Stimulated activated naive CD8-positive, alpha-beta T cell treated with anti-CD3 and anti-CD28 coated beads, Interleukin-15, Interleukin-2, amounts not matched to agents 100 ng/mL and 50 ng/mL, for 24 hours (primary cell): Measurements from ENCODE around the gene NUPR1.
"Not testable (repeated sequence)": the region's sequence is repeated elsewhere in the genome, so short reads cannot be mapped to it uniquely, and the experiment has no call there.

Experiments
- H3K27ac Mint-ChIP-seq: one replicate; pipeline ENCODE4 v1.8.0; 2021; ENCODE audit warnings: mild to moderate bottlenecking, mixed read lengths
- H3K27me3 Mint-ChIP-seq: one replicate; pipeline ENCODE4 v1.8.0; 2021; ENCODE audit warnings: mixed read lengths
- H3K36me3 Mint-ChIP-seq: one replicate; pipeline ENCODE4 v1.8.0; 2021; ENCODE audit warnings: low read depth, mixed read lengths
- H3K4me1 Mint-ChIP-seq: one replicate; pipeline ENCODE4 v1.8.0; 2021; ENCODE audit warnings: low read depth, mixed read lengths
- H3K4me3 Mint-ChIP-seq: one replicate; pipeline ENCODE4 v1.8.0; 2021; ENCODE audit warnings: mild to moderate bottlenecking, mixed read lengths
- H3K9me3 Mint-ChIP-seq: one replicate; pipeline ENCODE4 v1.8.0; 2021; ENCODE audit warnings: mixed read lengths

The NUPR1 gene

DNA sequence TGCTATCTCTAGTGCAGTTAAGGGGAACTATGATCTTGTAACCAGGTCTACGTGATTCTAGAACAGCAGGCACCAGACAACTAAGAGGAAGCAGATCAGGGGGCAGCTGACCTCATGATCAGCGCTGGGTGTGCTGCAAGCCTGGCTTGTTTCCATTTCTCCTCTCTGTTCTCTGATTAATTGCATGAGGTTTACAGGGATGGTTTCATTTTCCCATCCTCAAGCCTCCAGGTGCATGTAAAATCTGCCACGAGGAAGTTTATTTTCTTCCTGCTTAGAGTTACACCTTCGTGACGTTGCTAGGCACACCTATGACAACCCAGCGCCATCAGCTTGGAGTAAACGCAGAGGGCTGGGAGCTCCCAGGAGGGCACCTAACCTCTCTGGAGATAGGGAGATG lies 4.3 kb upstream of the NUPR1 start:
- Mint-ChIP-seq H3K27ac (no peak overlapping the region), H3K27me3 (no peaks in the 10 kb centered on the region), H3K9me3 (no peaks in the 10 kb centered on the region), H3K4me3 (no peak overlapping the region), H3K36me3 (no peaks in the 10 kb centered on the region), H3K4me1 (no peaks in the 10 kb centered on the region)

GRCh38 chr16:28542646-28543045 lies 3.9 kb upstream of the NUPR1 start:
- no peak overlapping the region for H3K4me3 Mint-ChIP-seq
- no peaks in the 10 kb centered on the region for H3K36me3 Mint-ChIP-seq
- H3K9me3 Mint-ChIP-seq: no peaks in the 10 kb centered on the region
- H3K27me3 Mint-ChIP-seq: no peaks in the 10 kb centered on the region
- no peaks in the 10 kb centered on the region for H3K4me1 Mint-ChIP-seq
- no peak overlapping the region for H3K27ac Mint-ChIP-seq

DNA sequence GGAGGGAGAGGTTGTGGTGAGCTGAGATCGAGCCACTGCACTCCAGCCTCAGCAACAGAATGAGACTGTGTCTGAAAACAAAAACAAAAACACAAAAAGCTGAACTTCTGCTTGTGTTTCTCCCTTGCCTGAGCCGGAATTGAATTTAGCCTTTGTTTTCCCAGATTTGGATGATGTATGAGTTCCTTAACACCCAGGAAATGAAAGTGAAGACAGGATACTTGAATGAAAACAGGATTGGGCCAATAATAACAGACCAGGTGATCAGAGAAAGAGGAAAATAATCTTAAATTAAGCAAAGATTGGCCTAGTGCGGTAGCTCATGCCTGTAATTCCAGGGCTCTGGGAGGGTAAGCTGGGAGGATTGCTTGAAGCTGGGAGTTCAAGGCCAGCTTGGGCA lies 1.6 kb upstream of the NUPR1 start:
- no peak overlapping the region for H3K27ac Mint-ChIP-seq
- no peaks in the 10 kb centered on the region for H3K9me3 Mint-ChIP-seq
- H3K27me3 Mint-ChIP-seq: no peaks in the 10 kb centered on the region
- no peak overlapping the region for H3K4me3 Mint-ChIP-seq
- H3K36me3 Mint-ChIP-seq: no peaks in the 10 kb centered on the region
- H3K4me1 Mint-ChIP-seq: peaks cover 4% of the 10 kb centered on the region

DNA sequence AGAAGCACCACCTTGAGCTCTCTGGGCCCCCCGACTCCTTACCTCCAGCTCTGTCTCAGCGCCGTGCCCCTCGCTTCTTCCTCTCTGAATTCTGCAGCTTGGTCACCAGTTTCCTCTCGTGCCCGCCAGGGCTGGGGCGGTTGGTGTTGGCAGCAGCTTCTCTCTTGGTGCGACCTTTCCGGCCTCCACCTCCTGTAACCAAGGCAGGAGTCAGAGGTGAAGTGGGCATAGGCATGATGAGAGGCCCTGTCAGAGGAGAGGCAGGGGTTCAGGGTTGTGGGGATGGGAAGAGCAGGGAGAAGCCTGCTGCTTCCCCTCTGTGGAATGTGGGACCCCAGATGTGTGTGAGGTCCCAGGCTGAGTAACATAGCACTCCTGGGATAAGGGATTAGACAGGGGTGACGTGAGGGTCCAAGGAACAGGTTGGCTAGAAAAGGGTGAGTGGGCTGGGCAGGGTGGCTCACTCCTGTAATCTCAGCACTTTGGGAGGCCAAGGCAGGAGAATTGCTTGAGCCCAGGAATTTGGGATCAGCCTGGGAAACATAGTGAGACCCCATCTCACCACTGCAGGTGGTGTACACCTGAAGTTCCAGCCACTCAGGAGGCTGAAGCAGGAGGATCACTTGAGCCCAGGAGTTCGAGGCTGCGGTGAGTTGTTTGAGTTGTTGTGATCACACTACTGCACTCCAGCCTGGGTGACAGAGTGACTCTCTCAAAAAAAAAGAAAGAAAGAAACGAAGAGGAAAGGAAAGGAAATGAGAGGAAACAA lies 626 bp downstream of the NUPR1 start:
- no peak overlapping the region for H3K4me3 Mint-ChIP-seq
- H3K27ac Mint-ChIP-seq: no peak overlapping the region
- H3K36me3 Mint-ChIP-seq: no peaks in the 10 kb centered on the region
- no peaks in the 10 kb centered on the region for H3K9me3 Mint-ChIP-seq
- peaks cover 22% of the 10 kb centered on the region for H3K4me1 Mint-ChIP-seq
- H3K27me3 Mint-ChIP-seq: no peaks in the 10 kb centered on the region

DNA sequence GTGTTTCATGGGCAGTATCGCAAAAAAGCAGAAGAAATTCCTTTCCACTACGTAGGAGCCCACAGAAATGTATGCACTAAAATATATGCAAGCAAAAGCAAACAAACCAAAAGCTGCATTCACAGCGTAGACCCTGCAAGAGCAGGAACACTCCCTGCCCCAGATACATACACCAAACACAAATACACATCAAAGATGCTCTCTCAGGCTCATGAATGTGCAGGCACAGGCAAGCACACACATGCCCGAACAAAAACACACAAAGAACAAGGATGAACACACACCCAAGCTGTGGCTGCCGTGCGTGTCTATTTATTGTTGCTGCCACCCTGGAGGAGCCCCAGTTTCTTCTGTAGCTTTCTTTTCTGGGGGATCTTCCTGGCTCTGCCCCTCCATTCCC lies 1.7 kb downstream of the NUPR1 start:
- Mint-ChIP-seq H3K9me3 (no peaks in the 10 kb centered on the region), H3K27me3 (no peaks in the 10 kb centered on the region), H3K4me1 (peaks cover 22% of the 10 kb centered on the region), H3K27ac (no peak overlapping the region), H3K4me3 (no peak overlapping the region), H3K36me3 (no peaks in the 10 kb centered on the region)

DNA sequence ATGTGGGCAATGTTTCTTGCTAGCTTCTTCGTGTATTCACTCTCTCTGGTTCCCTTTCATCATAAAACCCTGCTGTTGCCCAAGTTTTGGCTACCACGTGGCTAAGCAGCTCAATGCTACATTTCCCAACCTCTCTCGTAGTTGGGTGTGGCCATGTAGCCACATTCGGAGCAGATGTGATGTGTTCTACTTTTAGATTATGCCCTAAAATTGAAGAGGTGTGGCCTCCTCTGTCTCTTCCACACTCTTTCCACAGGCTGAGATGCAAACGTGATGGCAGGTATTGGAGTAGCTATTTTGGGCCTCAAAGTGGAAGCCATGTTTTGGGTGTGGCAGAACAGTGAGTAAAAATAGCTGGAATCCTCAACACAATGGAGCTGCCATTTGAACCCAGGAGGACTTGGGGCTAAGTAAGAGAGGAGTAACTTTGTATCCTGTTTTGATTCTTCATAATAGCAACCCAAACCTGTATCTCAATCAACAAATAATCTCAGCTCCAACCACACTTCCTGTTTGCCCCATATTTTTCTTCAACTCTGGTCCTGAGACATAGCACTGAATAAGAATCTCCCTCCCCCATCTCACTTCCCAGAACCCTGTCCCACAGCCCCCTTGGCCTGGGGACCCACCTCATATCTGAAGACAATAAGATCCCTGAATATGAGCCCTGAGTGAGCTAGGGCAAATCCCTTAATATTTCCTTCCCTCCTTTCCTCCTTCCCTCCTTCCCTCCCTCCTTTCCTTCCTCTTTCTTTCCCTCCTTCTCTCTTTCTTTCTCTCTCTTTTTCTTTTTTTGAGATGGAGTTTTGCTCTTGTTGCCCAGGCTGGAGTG lies 4.0 kb downstream of the NUPR1 start:
- Mint-ChIP-seq H3K9me3 (no peaks in the 10 kb centered on the region), H3K4me1 (peaks cover 22% of the 10 kb centered on the region), H3K4me3 (no peak overlapping the region), H3K36me3 (no peaks in the 10 kb centered on the region), H3K27me3 (no peaks in the 10 kb centered on the region), H3K27ac (peak overlapping the region; percentile 7)

DNA sequence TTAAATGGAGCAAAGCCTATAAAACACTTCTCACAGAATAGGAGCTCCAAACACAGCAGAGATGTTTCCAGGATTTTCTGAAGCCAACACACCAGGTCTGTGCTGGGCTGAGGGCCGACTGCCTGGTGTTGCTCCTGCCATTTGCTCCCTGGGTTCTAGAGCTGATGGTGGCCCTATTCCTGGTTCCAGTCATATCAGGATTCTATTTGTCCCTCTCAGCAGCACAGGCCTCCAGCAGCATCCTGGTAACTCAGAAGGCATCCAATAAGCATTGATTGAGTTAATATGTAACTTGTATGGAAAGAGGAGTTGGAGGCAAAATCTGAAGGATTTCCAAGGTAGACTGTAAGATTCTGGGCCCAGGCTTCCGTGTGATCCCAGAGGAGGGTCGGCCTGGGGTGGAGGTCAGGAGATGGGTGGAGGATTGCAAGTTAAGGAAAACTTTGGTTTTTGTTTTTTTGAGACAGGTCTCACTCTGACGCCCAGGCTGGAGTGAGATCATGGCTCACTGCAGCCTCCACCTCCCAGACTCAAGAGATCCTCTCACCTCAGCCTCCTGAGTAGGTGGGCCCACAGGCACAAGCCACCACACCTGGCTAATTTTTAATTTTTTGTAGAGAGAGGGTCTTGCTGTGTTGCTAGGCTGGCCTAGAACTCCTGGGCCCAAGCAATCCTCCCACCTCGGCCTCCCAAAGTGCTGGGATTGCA lies 5.7 kb downstream of the NUPR1 start:
- Mint-ChIP-seq H3K27me3 (no peaks in the 10 kb centered on the region), H3K36me3 (no peaks in the 10 kb centered on the region), H3K27ac (no peak overlapping the region), H3K4me1 (peaks cover 22% of the 10 kb centered on the region), H3K9me3 (no peaks in the 10 kb centered on the region), H3K4me3 (no peak overlapping the region)

DNA sequence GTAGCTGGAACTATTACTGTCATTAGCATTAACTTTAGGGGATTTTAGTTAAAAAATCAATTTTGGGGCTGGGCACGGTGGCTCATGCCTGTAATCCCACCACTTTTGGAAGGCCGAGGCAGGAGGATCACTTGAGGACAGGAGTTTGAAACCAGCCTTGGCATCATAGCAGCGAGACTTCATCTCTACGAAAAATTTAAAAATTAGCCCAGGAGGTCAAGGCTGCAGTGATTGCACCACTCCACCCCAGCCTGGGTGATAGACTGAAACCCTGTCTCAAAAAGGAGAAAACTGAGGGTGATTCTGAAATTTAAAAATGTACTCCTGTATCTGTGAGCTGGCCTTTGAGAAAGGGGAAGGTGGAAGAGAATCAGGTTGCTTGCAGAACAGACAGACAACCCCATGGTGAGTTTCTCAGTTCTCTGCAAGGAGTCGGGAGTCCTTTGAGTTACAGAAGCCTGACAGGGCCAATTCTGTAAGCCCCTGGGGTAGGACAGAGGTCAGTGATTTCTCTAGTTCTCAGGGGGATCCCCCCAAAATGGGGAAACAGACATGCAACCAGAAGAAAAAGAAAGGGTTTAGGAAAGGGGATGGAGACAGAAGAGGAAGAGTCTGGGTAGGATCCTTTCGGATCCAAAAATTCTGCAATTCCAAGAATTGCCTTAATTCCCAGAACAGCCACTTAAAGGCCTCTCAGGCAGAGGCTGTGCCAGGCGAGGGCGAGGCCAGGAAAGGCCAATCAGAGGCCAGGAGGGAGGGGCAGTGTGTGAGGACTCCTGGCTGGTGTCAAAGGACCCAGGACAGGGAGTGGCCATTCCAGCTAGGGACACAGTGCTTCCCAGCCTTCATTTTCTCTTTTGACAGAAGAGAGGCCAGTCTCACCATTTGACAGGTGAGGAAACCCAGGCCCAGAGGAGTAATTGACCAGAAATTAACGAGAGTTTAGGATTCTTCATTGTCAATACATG lies 6.7 kb downstream of the NUPR1 start:
- no peaks in the 10 kb centered on the region for H3K9me3 Mint-ChIP-seq
- no peaks in the 10 kb centered on the region for H3K36me3 Mint-ChIP-seq
- H3K27ac Mint-ChIP-seq: no peak overlapping the region
- peaks cover 22% of the 10 kb centered on the region for H3K4me1 Mint-ChIP-seq
- no peak overlapping the region for H3K4me3 Mint-ChIP-seq
- H3K27me3 Mint-ChIP-seq: no peaks in the 10 kb centered on the region

DNA sequence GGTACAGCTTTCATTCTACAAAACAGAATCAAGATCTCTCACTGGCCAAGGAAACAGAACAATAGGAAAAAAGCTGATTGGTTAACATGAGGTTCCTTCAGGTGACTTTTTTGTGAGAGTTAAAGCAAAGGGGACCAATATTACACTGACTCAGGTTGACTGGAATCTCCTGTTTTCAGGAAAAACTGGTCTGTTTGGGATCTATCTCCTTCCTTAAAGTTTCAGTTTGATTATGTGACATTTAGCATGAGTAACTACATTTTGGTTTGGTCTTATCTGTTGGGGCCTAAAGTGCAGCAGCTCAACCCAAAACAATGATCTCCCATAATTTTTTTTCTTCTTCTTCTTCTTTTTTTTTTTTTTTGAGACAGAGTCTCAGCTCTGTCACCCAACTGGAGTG lies 9.7 kb downstream of the NUPR1 start:
- no peak overlapping the region for H3K4me3 Mint-ChIP-seq
- no peaks in the 10 kb centered on the region for H3K27me3 Mint-ChIP-seq
- no peaks in the 10 kb centered on the region for H3K36me3 Mint-ChIP-seq
- no peak overlapping the region for H3K27ac Mint-ChIP-seq
- peaks cover 10% of the 10 kb centered on the region for H3K4me1 Mint-ChIP-seq
- H3K9me3 Mint-ChIP-seq: no peaks in the 10 kb centered on the region

DNA sequence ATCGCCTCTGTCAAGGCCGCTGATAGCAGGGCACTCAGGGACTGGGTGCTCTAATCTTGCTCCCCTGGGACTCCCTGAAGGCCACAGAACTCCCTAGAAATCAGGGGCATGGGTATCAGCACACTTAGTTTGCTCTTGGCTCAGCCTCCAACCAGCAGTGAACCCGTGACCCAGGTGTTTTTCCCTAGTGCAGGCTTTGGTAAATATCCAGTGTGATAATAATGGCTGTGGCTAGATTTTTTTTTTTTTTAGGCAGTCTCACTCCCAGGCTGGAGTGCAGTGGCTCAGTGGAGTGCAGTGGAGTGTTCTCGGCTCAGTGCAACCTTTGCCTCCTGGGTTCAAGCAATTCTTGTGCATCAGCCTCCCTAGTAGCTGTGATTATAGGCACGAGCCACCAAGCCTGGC lies 10.3 kb downstream of the NUPR1 start:
- peaks cover 6% of the 10 kb centered on the region for H3K4me1 Mint-ChIP-seq
- no peaks in the 10 kb centered on the region for H3K9me3 Mint-ChIP-seq
- no peak overlapping the region for H3K4me3 Mint-ChIP-seq
- H3K27me3 Mint-ChIP-seq: no peaks in the 10 kb centered on the region
- H3K36me3 Mint-ChIP-seq: no peaks in the 10 kb centered on the region
- no peak overlapping the region for H3K27ac Mint-ChIP-seq

- H3K4me3 Mint-ChIP-seq: no peak overlapping the region
- H3K27ac Mint-ChIP-seq: no peak overlapping the region
- no peaks in the 10 kb centered on the region for H3K27me3 Mint-ChIP-seq
- no peaks in the 10 kb centered on the region for H3K36me3 Mint-ChIP-seq
- H3K9me3 Mint-ChIP-seq: no peaks in the 10 kb centered on the region
- H3K4me1 Mint-ChIP-seq: peaks cover 7% of the 10 kb centered on the region
These were observed 10.8 kb downstream of the NUPR1 start for GRCh38 chr16:28527985-28528384.

DNA sequence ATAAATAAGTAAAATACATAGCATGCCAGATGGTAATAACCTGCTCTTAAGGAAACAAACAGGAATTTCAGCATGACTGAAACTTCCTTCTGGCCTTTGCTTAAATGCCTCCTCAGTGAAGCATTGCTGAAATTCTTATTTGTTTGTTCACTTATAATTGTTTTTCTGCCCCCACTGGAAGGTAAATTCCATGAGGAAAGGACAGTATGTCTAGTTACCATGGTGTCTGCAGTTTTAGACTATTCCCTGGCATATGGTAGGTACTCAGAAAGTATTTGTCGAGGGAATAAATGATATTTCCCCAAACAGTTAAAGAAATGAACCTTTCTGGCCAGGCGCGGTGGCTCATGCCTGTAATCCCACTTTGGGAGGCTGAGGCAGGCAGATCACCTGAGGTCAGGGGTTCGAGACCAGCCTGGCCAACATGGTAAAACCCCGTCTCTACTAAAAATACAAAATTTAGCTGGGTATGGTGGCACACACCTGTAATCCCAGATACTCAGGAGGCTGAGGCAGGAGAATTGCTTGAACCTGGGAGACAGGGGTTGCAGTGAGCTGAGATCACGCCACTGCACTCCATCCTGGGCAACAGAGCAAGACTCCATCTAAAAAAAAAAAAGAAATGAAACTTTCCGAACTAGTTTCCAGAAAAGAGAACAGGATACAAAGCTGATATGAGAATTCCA lies 11.5 kb downstream of the NUPR1 start:
- H3K4me3 Mint-ChIP-seq, H3K36me3 Mint-ChIP-seq, H3K27ac Mint-ChIP-seq, H3K9me3 Mint-ChIP-seq, H3K27me3 Mint-ChIP-seq: not testable (repeated sequence)
- H3K4me1 Mint-ChIP-seq: peaks cover 10% of the 10 kb centered on the region

- Mint-ChIP-seq H3K36me3 (no peaks in the 10 kb centered on the region), H3K27me3 (no peaks in the 10 kb centered on the region), H3K27ac (no peak overlapping the region), H3K4me1 (peaks cover 10% of the 10 kb centered on the region), H3K9me3 (no peaks in the 10 kb centered on the region), H3K4me3 (no peak overlapping the region)
These were observed 12.3 kb downstream of the NUPR1 start for GRCh38 chr16:28526201-28527099.
